Pancreas (tissue), 10 donors: ENCODE results near the gene TCF7. TPM values are rescaled to one million over a fixed set of nuclear protein-coding genes. Genes with fewer than 3 reads are reported as not detected.

ENCODE experiments used
- ATAC-seq, 4 donors: fragments of 200-7000 bp; cut with Tn5 transposase; one replicate each; pipeline versions ENCODE4 v1.8.0 to v1.9.1; 2020; ENCODE audit warnings: mild to moderate bottlenecking in 4 of 4, moderate library complexity in 4 of 4
- DNase-seq, 6 donors: peaks; one replicate each; pipeline ENCODE4 v3.0.0-alpha.2; 2020
- FAIRE-seq: peaks from 2 replicates; lab custom pipeline; 2012; peaks lifted over from hg19 to GRCh38; lab: Jason Lieb, UNC
- H3K27ac ChIP-seq, 4 donors: fragments of 200-600 bp; sonication (generic); 1 replicate in 3 of 4; 2 replicates in 1 of 4; pipeline versions ENCODE4 v1.5.0 to v1.8.0; 2020
- H3K27me3 ChIP-seq, 4 donors: fragments of 200-600 bp; one replicate each; pipeline ENCODE4 v1.8.0; 2021
- H3K36me3 ChIP-seq, 3 donors: fragments of 200-600 bp; sonication (generic) in 1 of 3; one replicate each; pipeline versions ENCODE4 v1.5.0 to v1.8.0; 2020 to 2021
- H3K4me1 ChIP-seq, 3 donors: fragments of 200-600 bp; one replicate each; pipeline ENCODE4 v1.8.0; 2021
- H3K4me3 ChIP-seq, 4 donors: fragments of 200-600 bp; sonication (generic) in 2 of 4; one replicate each; pipeline versions ENCODE4 v1.5.0 to v1.8.0; 2020 to 2021
- H3K9me3 ChIP-seq, 4 donors: fragments of 200-600 bp; one replicate each; pipeline ENCODE4 v1.8.0; 2021
- CTCF ChIP-seq, 4 donors: fragments of 200-600 bp; sonication (generic) in 3 of 4; IDR thresholded peaks; one replicate each; pipeline versions ENCODE4 v1.5.0 to v1.8.0; 2021; ENCODE audit warnings: antibody characterized with exemption in 4 of 4
- WGBS, 2 donors: extraction: QIAGEN DNeasy Blood & Tissue Kit; methylation state at CpG; one replicate each; pipeline ENCODE4 v1.1.7; 2013; 5-methylcytosine and 5-hydroxymethylcytosine counted together
- intact Hi-C, 3 donors: fragments of 100-400 bp; cut with DNase I; formaldehyde crosslinking; loops; one replicate each; pipeline versions ENCODE4 v1.11.1 to v1.14.2; 2022
- polyA plus RNA-seq, 2 donors: library from polyadenylated mRNA; stranded (reverse); fragments of 200-250 nt; gene quantifications; one replicate each; pipeline ENCODE4 v1.2.3, GENCODE V29; 2013
- total RNA-seq, 6 donors: library from RNA; stranded (reverse); fragmentation: NEBNext Ultra II Directional in 4 of 6; extraction: Animal tissue kit (Norgen Biotek cat#: 25700) in 4 of 6; gene quantifications; one replicate each; pipeline versions ENCODE4 v1.2.1 to v1.2.4, GENCODE V29; 2021 to 2023
- donor health status: healthy with polysubstance abuse.
- donor health status: DM: no; HTN: no; CAD: no; lungs with moderate emphysema.
- donor health status: DM: no; HTN: no; CAD: no.
- donor health status: control.
- donor health status: control.
- donor health status: Bipolar disorder and iron deficiency.
- donor health status: DM: yes; HTN: yes; CAD: no.
- donor health status: DM: no; HTN: no; CAD: no.
- donor health status: DM: no; HTN: no; CAD: no.
- donor health status: DM: yes; HTN: yes; CAD: no.

Gene TCF7
- total and polyA plus RNA-seq, 8 donors, result 1.9 to 13.1 (median 6.9) TPM

GRCh38 chr5:134135091-134135655, 20.7 kb downstream of the TCF7 start:
- Histone ChIP-seq H3K4me3 (no peak overlapping the region), H3K36me3 (peaks cover 0 to 11% (median 0%) of the 10 kb centered on the region in 3 donors), H3K27ac (no peak overlapping the region), H3K4me1 (no peaks in the 10 kb centered on the region), H3K27me3 (no peaks in the 10 kb centered on the region), H3K9me3 (no peaks in the 10 kb centered on the region)
- DNase-seq, result peak in 1 of 6 donors; percentile 16
- intact Hi-C loops, result loop anchor here in 1 of 3 donors (10.0 kb wide), 1 partner anchor 90 kb away; no protein-coding TSS in a partner anchor
- FAIRE-seq, result no peak
- ATAC-seq, result no peak
- no peak for TF ChIP-seq CTCF (IDR thresholded peaks at IDR 0.05)
- 90 to 93% methylated on average over 7 of the region's 7 CpGs for WGBS, 2 donors

GRCh38 chr5:134136221-134136631, 21.7 kb downstream of the TCF7 start:
- Histone ChIP-seq H3K27ac (no peak overlapping the region), H3K4me1 (no peaks in the 10 kb centered on the region), H3K4me3 (no peak overlapping the region), H3K36me3 (peaks cover 0 to 11% (median 0%) of the 10 kb centered on the region in 3 donors), H3K9me3 (no peaks in the 10 kb centered on the region), H3K27me3 (no peaks in the 10 kb centered on the region)
- no peak for ATAC-seq
- WGBS, 2 donors, result 22 to 38% methylated on average over 2 of the region's 2 CpGs
- intact Hi-C loops, result loop anchor here in 1 of 3 donors (10.0 kb wide), 1 partner anchor 91 kb away; no protein-coding TSS in a partner anchor
- no peak for TF ChIP-seq CTCF (IDR thresholded peaks at IDR 0.05)
- FAIRE-seq, result no peak
- DNase-seq, result peak in 2 of 6 donors; percentile 6 to 7

- DNase-seq, result peak in 4 of 6 donors; percentile 1 to 29 (median 6)
Measured at GRCh38 chr5:134136771-134137170, 22.3 kb downstream of the TCF7 start.

GRCh38 chr5:134138416-134139376, 24.2 kb downstream of the TCF7 start:
- H3K27ac ChIP-seq, result no peak overlapping the region
- no peak for FAIRE-seq

More at GRCh38 chr5:134136771-134137170, 22.3 kb downstream of the TCF7 start:
- Histone ChIP-seq H3K36me3 (peaks cover 0 to 11% (median 0%) of the 10 kb centered on the region in 3 donors), H3K9me3 (no peaks in the 10 kb centered on the region), H3K4me1 (no peaks in the 10 kb centered on the region), H3K27ac (no peak overlapping the region), H3K4me3 (no peak overlapping the region), H3K27me3 (no peaks in the 10 kb centered on the region)
- WGBS, 2 donors, result 79 to 83% methylated on average over 7 of the region's 7 CpGs
- ATAC-seq, result no peak
- no peak for TF ChIP-seq CTCF (IDR thresholded peaks at IDR 0.05)
- intact Hi-C loops, result loop anchor here in 1 of 3 donors (10.0 kb wide), 1 partner anchor 92 kb away; no protein-coding TSS in a partner anchor
- no peak for FAIRE-seq

More at GRCh38 chr5:134138416-134139376, 24.2 kb downstream of the TCF7 start:
- ATAC-seq (no peak), DNase-seq (peak in 5 of 6 donors; percentile 1 to 46 (median 11))
- peaks cover 0 to 20% (median 1%) of the 10 kb centered on the region in 3 donors for H3K36me3 ChIP-seq
- TF ChIP-seq CTCF (IDR thresholded peaks at IDR 0.05), result no peak
- intact Hi-C loops, result loop anchor here in 1 of 3 donors (10.0 kb wide), 1 partner anchor 94 kb away; no protein-coding TSS in a partner anchor
- H3K4me3 ChIP-seq, result no peak overlapping the region
- 83 to 96% methylated on average over 3 of the region's 3 CpGs for WGBS, 2 donors
- no peaks in the 10 kb centered on the region for H3K27me3 ChIP-seq
- no peaks in the 10 kb centered on the region for H3K4me1 ChIP-seq
- H3K9me3 ChIP-seq, result no peaks in the 10 kb centered on the region
